Adrenal gland (tissue), 12 donors: ENCODE results near the gene ACER3. TPM values are rescaled to one million over a fixed set of nuclear protein-coding genes. Genes with fewer than 3 reads are reported as not detected.

Experiments used
- DNase-seq, 7 donors: peaks; one replicate each; pipeline ENCODE4 v3.0.0-alpha.2; 2019 to 2020
- H3K27ac ChIP-seq, 5 donors: fragments of 200-600 bp; sonication (generic) in 4 of 5; 1 replicate in 3 of 5; 2 replicates in 2 of 5; pipeline versions ENCODE4 v1.5.1 to v1.8.0; 2016 to 2020; ENCODE audit warnings: mild to moderate bottlenecking in 1 of 5
- H3K27me3 ChIP-seq: fragments of 200-600 bp; 2 replicates; pipeline ENCODE4 v1.8.0; 2021
- H3K36me3 ChIP-seq, 2 donors: fragments of 200-600 bp; replicated peaks in 1 of 2; 1 replicate in 1 of 2; 2 replicates in 1 of 2; pipeline versions ENCODE4 v1.5.1 to v1.8.0; 2018 to 2022
- H3K4me1 ChIP-seq, 2 donors: fragments of 200-600 bp; replicated peaks in 1 of 2; 1 replicate in 1 of 2; 2 replicates in 1 of 2; pipeline versions ENCODE4 v1.5.1 to v1.8.0; 2018 to 2021
- H3K4me3 ChIP-seq, 4 donors: fragments of 200-600 bp; sonication (generic) in 3 of 4; one replicate each; pipeline ENCODE4 v1.5.1; 2016 to 2018
- H3K9me3 ChIP-seq, 3 donors: fragments of 200-600 bp; sonication (generic) in 1 of 3; replicated peaks in 1 of 3; 1 replicate in 2 of 3; 2 replicates in 1 of 3; pipeline versions ENCODE4 v1.5.1 to v1.8.0; 2016 to 2021
- CTCF ChIP-seq, 6 experiments: fragments of 450-650 bp in 4 of 6; fragments of 200-600 bp in 2 of 6; sonication (generic) in 1 of 6; IDR thresholded peaks; 1 replicate in 5 of 6; 2 replicates in 1 of 6; pipeline versions ENCODE4 v1.5.1 to v1.8.0; 2016 to 2021; ENCODE audit warnings: antibody characterized with exemption in 6 of 6, mild to moderate bottlenecking in 2 of 6, moderate library complexity in 1 of 6
- POLR2A ChIP-seq, 2 donors: fragments of 450-650 bp; IDR thresholded peaks; one replicate each; pipeline ENCODE4 v1.6.1; 2017; ENCODE audit warnings: antibody characterized with exemption in 2 of 2, mild to moderate bottlenecking in 2 of 2, moderate library complexity in 1 of 2
- WGBS, 4 donors: extraction: QIAGEN DNeasy Blood & Tissue Kit in 2 of 4; methylation state at CpG; one replicate each; pipeline versions ENCODE4 v1.1.5 to v1.1.7; 2013 to 2017; 5-methylcytosine and 5-hydroxymethylcytosine counted together
- intact Hi-C, 2 donors: fragments of 100-400 bp; cut with DNase I; formaldehyde crosslinking; loops; one replicate each; pipeline versions ENCODE4 v1.14.1 to v1.15.0; 2022 to 2023
- polyA plus RNA-seq, 3 donors: library from polyadenylated mRNA; stranded (reverse); fragments of 200-250 nt in 2 of 3; fragments of 350-450 nt in 1 of 3; fragmentation: Illumina TruSeq in 1 of 3; extraction: RNeasy Lipid Tissue Mini Kit (QIAGEN cat#74804) in 1 of 3; gene quantifications; one replicate each; pipeline ENCODE4 v1.2.3, GENCODE V29; 2013 to 2014
- total RNA-seq, 9 donors: library from RNA; depleted of rRNA in 4 of 9; stranded (reverse); fragments of >200 nt in 4 of 9; fragments of 120-200 nt in 1 of 9; fragmentation: NEBNext Ultra II Directional in 1 of 9; extraction: Animal tissue kit (Norgen Biotek cat#: 25700) in 1 of 9; gene quantifications; one replicate each; pipeline versions ENCODE4 v1.1.0 to v1.2.4, GENCODE V29; 2013 to 2023
- donor health status: healthy with polysubstance abuse.
- donor health status: Bipolar disorder and iron deficiency.
- donor health status: DM: yes; HTN: yes; CAD: no.
- donor health status: DM: no; HTN: no; CAD: no.
- donor health status: DM: no; HTN: no; CAD: no.
- donor health status: DM: yes; HTN: yes; CAD: no.

Gene ACER3
- total and polyA plus RNA-seq, 12 donors: 4.1 to 22.0 (median 15.3) TPM

DNA sequence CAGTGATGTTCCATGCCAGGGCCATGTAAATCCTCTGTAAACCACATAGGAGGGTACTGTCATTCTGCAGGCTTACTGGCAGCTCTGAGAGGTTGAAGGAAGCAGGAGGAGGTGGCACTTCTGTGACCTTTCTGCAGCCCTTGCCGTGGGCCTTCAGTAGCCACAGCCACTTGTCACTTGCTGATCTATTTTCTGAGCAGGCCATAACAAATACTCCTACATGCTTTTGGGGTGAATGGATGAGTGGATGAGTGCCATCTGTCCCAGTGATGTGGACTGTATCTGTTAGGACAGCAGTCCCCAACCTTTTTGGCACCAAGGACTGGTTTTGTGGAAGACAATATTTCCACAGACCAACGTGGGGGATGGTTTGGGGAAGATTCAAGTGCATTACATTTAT lies 183.6 kb downstream of the ACER3 start:
- Histone ChIP-seq H3K36me3 (no peaks in the 10 kb centered on the region), H3K4me3 (no peak overlapping the region), H3K9me3 (no peaks in the 10 kb centered on the region), H3K27me3 (peaks cover 28% of the 10 kb centered on the region), H3K27ac (no peak overlapping the region), H3K4me1 (peaks cover 0 to 14% of the 10 kb centered on the region in 2 donors)
- WGBS, 4 donors: 62 to 81% (median 76%) methylated on average over 2 of the region's 2 CpGs
- TF ChIP-seq POLR2A (IDR thresholded peaks at IDR 0.05) (no peak), CTCF (IDR thresholded peaks at IDR 0.05) (no peak)
- intact Hi-C loops: loop anchor here (10.0 kb wide), 2 partner anchors 140 to 240 kb away; no protein-coding TSS in a partner anchor
- DNase-seq: no peak

- Histone ChIP-seq H3K27me3 (peaks cover 23% of the 10 kb centered on the region), H3K4me3 (no peak overlapping the region), H3K4me1 (peaks cover 0 to 9% of the 10 kb centered on the region in 2 donors), H3K27ac (no peak overlapping the region), H3K9me3 (no peaks in the 10 kb centered on the region), H3K36me3 (no peaks in the 10 kb centered on the region)
- 89 to 92% (median 90%) methylated on average over 9 of the region's 9 CpGs for WGBS, 4 donors
- no peak for TF ChIP-seq POLR2A (IDR thresholded peaks at IDR 0.05)
- TF ChIP-seq CTCF (IDR thresholded peaks at IDR 0.05): no peak
- no peak for DNase-seq
- intact Hi-C loops: loop anchor here (5.0 to 10.0 kb wide), 4 partner anchors 47 to 240 kb away; no protein-coding TSS in a partner anchor
These were observed 184.2 kb downstream of the ACER3 start for GRCh38 chr11:77044886-77045285.

- no peaks in the 10 kb centered on the region for H3K36me3 ChIP-seq
- DNase-seq: peak in 5 of 7 donors; percentile 16 to 61 (median 45)
- no peak overlapping the region for H3K4me3 ChIP-seq
- TF ChIP-seq CTCF (IDR thresholded peaks at IDR 0.05) (peak; percentile 15 to 68 (median 53)), POLR2A (IDR thresholded peaks at IDR 0.05) (no peak)
- intact Hi-C loops: loop anchor here (5.0 to 10.0 kb wide), 4 partner anchors 46 to 241 kb away; no protein-coding TSS in a partner anchor
- WGBS, 4 donors: 4 to 10% (median 5%) methylated on average over 14 to 39 of the region's 39 CpGs
- no peak overlapping the region for H3K27ac ChIP-seq
- H3K9me3 ChIP-seq: no peaks in the 10 kb centered on the region
- peaks cover 11% of the 10 kb centered on the region for H3K27me3 ChIP-seq
- peaks cover 0 to 5% of the 10 kb centered on the region in 2 donors for H3K4me1 ChIP-seq
These were observed 185.4 kb downstream of the ACER3 start for GRCh38 chr11:77046060-77046501.

DNA sequence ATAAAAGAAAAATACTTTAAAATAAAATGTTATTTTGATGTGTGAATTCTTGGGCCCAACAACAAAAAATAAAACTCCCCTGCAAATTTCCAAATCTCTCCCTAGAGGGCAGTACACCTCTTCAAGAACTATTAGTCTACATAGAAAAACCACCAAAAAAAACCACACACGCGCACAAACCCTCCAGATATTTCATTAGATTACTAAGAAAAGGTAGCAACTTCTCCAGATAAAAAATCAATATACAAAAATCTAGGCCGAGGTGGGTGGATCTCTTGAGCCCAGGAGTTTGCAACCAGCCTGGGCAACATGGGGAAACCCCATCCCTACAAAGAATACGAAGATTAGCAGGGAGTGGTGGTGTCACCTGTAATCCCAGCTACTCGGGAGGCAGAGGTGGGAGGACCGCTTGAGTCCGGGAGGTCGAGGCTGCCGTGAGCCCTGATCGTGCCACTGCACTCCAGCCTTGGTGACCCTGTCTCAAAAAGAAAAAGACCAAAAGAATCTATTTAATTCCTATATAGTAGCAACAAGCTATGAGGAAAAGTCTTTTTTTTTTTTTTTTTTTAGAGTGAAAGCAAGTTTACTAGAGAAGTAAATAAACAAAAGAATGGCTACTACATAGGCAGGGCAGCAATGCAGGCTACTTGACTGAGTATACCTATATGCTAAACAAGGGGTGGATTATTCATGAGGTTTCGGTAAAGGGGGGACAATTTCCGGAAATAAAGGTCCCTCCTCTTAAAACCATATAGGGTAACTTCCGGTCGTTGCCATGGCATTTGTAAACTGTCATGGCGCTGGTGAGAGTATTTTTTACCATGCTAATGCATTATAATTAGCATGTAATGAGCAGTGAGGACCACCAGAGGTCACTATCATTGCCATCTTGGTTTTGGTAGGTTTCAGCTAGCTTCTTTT lies 186.5 kb downstream of the ACER3 start:
- peaks cover 7% of the 10 kb centered on the region for H3K27me3 ChIP-seq
- H3K27ac ChIP-seq: peak overlapping the region in 2 of 5 donors; percentile 46 to 70
- peak overlapping the region in 2 of 4 donors; percentile 30 to 56 for H3K4me3 ChIP-seq
- intact Hi-C loops: loop anchor here (5.0 to 10.0 kb wide), 4 partner anchors 45 to 242 kb away; no protein-coding TSS in a partner anchor
- peak; percentile 83 to 94 (median 91) for DNase-seq
- no peaks in the 10 kb centered on the region for H3K9me3 ChIP-seq
- H3K4me1 ChIP-seq: peaks cover 0 to 5% of the 10 kb centered on the region in 2 donors
- TF ChIP-seq CTCF (IDR thresholded peaks at IDR 0.05): peak; percentile 68 to 95 (median 80)
- TF ChIP-seq POLR2A (IDR thresholded peaks at IDR 0.05): no peak
- WGBS, 4 donors: 3 to 10% (median 6%) methylated on average over 15 of the region's 15 CpGs
- H3K36me3 ChIP-seq: no peaks in the 10 kb centered on the region
